H1 (cell line): ENCODE data around the gene CACNA1E. TPM values are rescaled to one million over a fixed set of nuclear protein-coding genes. Genes with fewer than 3 reads are reported as not detected.

ENCODE experiments used
- CTCF ChIA-PET: fragments of 300-600 bp; sonication (Branson Sonifier 250); formaldehyde crosslinking; loops from one replicate; lab custom pipeline; 2021; ENCODE audit not compliant: partially characterized antibody; lab: Charles Lee
- POLR2A ChIA-PET: fragments of 300-600 bp; sonication (Branson Sonifier 250); formaldehyde crosslinking; loops from one replicate; lab custom pipeline; 2021; ENCODE audit warnings: inconsistent platforms; ENCODE audit not compliant: partially characterized antibody; lab: Charles Lee
- DNase-seq, 2 experiments: peaks; one replicate each; pipeline versions ENCODE4 v3.0.0 to v3.0.0-alpha.2; 2010 to 2022; ENCODE audit warnings: low spot score in 2 of 2, low read depth in 1 of 2, mixed read lengths in 1 of 2
- FAIRE-seq: peaks from 2 replicates; lab custom pipeline; 2011; peaks lifted over from hg19 to GRCh38; lab: Jason Lieb, UNC
- H2AFZ ChIP-seq: 2 replicates; pipeline ENCODE4 v1.8.1; 2012; ENCODE audit warnings: low read length, inconsistent platforms
- H2AK5ac ChIP-seq: 2 replicates; pipeline ENCODE4 v1.6.1; 2013; ENCODE audit warnings: low read depth, low read length
- H2BK120ac ChIP-seq: replicated peaks from 2 replicates; pipeline ENCODE3; 2013; ENCODE audit warnings: low read depth, low read length, inconsistent platforms
- H2BK12ac ChIP-seq: 2 replicates; pipeline ENCODE4 v1.6.1; 2013; ENCODE audit warnings: low read depth, low read length
- H2BK15ac ChIP-seq: 2 replicates; pipeline ENCODE4 v1.6.1; 2013; ENCODE audit warnings: low read length
- H2BK20ac ChIP-seq: 2 replicates; pipeline ENCODE4 v1.6.1; 2013; ENCODE audit warnings: low read length
- H2BK5ac ChIP-seq: 2 replicates; pipeline ENCODE4 v1.6.1; 2013; ENCODE audit warnings: low read depth, low read length
- H3K14ac ChIP-seq: 2 replicates; pipeline ENCODE4 v1.6.1; 2013; ENCODE audit warnings: inconsistent platforms; ENCODE audit not compliant: insufficient read length
- H3K18ac ChIP-seq: 2 replicates; pipeline ENCODE4 v1.6.1; 2013; ENCODE audit warnings: low read length; ENCODE audit errors: extremely low read depth
- H3K23ac ChIP-seq: 2 replicates; pipeline ENCODE4 v1.6.1; 2013; ENCODE audit warnings: inconsistent platforms; ENCODE audit not compliant: insufficient read length
- H3K23me2 ChIP-seq: 2 replicates; pipeline ENCODE4 v1.6.1; 2013; ENCODE audit warnings: low read depth, low read length
- H3K27ac ChIP-seq: 2 replicates; pipeline ENCODE4 v1.6.1; 2011; ENCODE audit warnings: low read depth, low read length, inconsistent platforms
- H3K27me3 ChIP-seq, 4 experiments: replicated peaks in 1 of 4; 1 replicate in 1 of 4; 2 replicates in 3 of 4; pipeline versions ENCODE4 v1.6.1 to v1.8.1; 2011 to 2013; ENCODE audit warnings: low read length in 3 of 4, mild to moderate bottlenecking in 3 of 4, inconsistent platforms in 2 of 4, mixed read lengths in 2 of 4, moderate library complexity in 1 of 4; ENCODE audit not compliant: control insufficient read depth in 3 of 4, insufficient read depth in 3 of 4; ENCODE audit errors: extremely low read depth in 1 of 4
- H3K36me3 ChIP-seq, 4 experiments: 2 replicates each; pipeline versions ENCODE4 v1.6.1 to v1.8.1; 2011 to 2013; ENCODE audit warnings: mild to moderate bottlenecking in 4 of 4, low read length in 3 of 4, moderate library complexity in 2 of 4, control low read depth in 1 of 4, inconsistent platforms in 1 of 4; ENCODE audit not compliant: insufficient read depth in 4 of 4, control insufficient read depth in 2 of 4
- H3K4ac ChIP-seq: replicated peaks from 2 replicates; pipeline ENCODE3; 2013; ENCODE audit warnings: low read length, low read depth, mixed read lengths, inconsistent platforms; ENCODE audit not compliant: insufficient read length
- H3K4me1 ChIP-seq, 4 experiments: replicated peaks in 1 of 4; 1 replicate in 1 of 4; 2 replicates in 3 of 4; pipeline versions ENCODE4 v1.6.1 to v1.8.1; 2011 to 2013; ENCODE audit warnings: low read length in 3 of 4, inconsistent platforms in 2 of 4, mixed read lengths in 1 of 4; ENCODE audit not compliant: insufficient read depth in 4 of 4, control insufficient read depth in 3 of 4
- H3K4me2 ChIP-seq, 2 experiments: 2 replicates each; pipeline versions ENCODE4 v1.6.1 to v1.8.1; 2011 to 2013; ENCODE audit warnings: low read depth in 2 of 2, low read length in 2 of 2, control low read depth in 1 of 2, inconsistent platforms in 1 of 2, mild to moderate bottlenecking in 1 of 2; ENCODE audit not compliant: insufficient read depth in 1 of 2
- H3K4me3 ChIP-seq, 4 experiments: fragments of 200-600, 300-600 bp in 1 of 4; sonication (generic), shearing (Covaris generic), sonication (Bioruptor Twin) in 1 of 4; 2 replicates each; pipeline versions ENCODE4 v1.5.1 to v1.8.1; 2011 to 2016; ENCODE audit warnings: low read length in 4 of 4, low read depth in 3 of 4, control low read depth in 2 of 4, inconsistent platforms in 2 of 4, mild to moderate bottlenecking in 2 of 4, mixed read lengths in 1 of 4, moderate library complexity in 1 of 4; ENCODE audit not compliant: insufficient read depth in 2 of 4; ENCODE audit errors: extremely low read depth in 1 of 4
- H3K56ac ChIP-seq: replicated peaks from 2 replicates; pipeline ENCODE3; 2013; ENCODE audit warnings: low read depth, mild to moderate bottlenecking, mixed read lengths, low read length, inconsistent platforms; ENCODE audit not compliant: insufficient read length
- H3K79me1 ChIP-seq: 2 replicates; pipeline ENCODE4 v1.6.1; 2013; ENCODE audit warnings: low read depth, low read length, control low read depth
- H3K79me2 ChIP-seq, 2 experiments: 2 replicates each; pipeline versions ENCODE4 v1.6.1 to v1.8.1; 2012 to 2013; ENCODE audit warnings: low read length in 2 of 2, mild to moderate bottlenecking in 2 of 2, inconsistent platforms in 1 of 2; ENCODE audit not compliant: insufficient read depth in 2 of 2, control insufficient read depth in 1 of 2
- H3K9ac ChIP-seq, 4 experiments: replicated peaks in 1 of 4; 1 replicate in 1 of 4; 2 replicates in 3 of 4; pipeline versions ENCODE4 v1.6.1 to v1.8.1; 2011 to 2013; ENCODE audit warnings: low read depth in 3 of 4, low read length in 3 of 4, control low read depth in 2 of 4, mild to moderate bottlenecking in 2 of 4, moderate library complexity in 2 of 4, inconsistent platforms in 1 of 4; ENCODE audit errors: extremely low read depth in 1 of 4
- H3K9me3 ChIP-seq, 2 experiments: 2 replicates each; pipeline versions ENCODE4 v1.6.1 to v1.8.1; 2012 to 2013; ENCODE audit warnings: mild to moderate bottlenecking in 2 of 2, moderate library complexity in 2 of 2, control low read depth in 1 of 2, inconsistent platforms in 1 of 2, low read depth in 1 of 2, low read length in 1 of 2, mixed read lengths in 1 of 2; ENCODE audit not compliant: insufficient read depth in 2 of 2
- H4K20me1 ChIP-seq, 2 experiments: replicated peaks in 1 of 2; 2 replicates each; pipeline versions ENCODE3 to v1.8.1; 2011 to 2013; ENCODE audit warnings: inconsistent platforms in 2 of 2, low read length in 2 of 2, mild to moderate bottlenecking in 1 of 2; ENCODE audit not compliant: insufficient read depth in 2 of 2, control insufficient read depth in 1 of 2
- H4K5ac ChIP-seq: 2 replicates; pipeline ENCODE4 v1.6.1; 2013; ENCODE audit warnings: low read length, low read depth, mixed read lengths, inconsistent platforms; ENCODE audit not compliant: insufficient read length
- H4K8ac ChIP-seq: 2 replicates; pipeline ENCODE4 v1.8.0; 2013; ENCODE audit warnings: mild to moderate bottlenecking, moderate library complexity, low read length, inconsistent platforms; ENCODE audit not compliant: insufficient read depth; ENCODE audit errors: extremely low read depth
- H4K91ac ChIP-seq: replicated peaks from 2 replicates; pipeline ENCODE3; 2013; ENCODE audit warnings: low read length, mixed read lengths, inconsistent platforms; ENCODE audit not compliant: insufficient read length
- ATF2 ChIP-seq: IDR thresholded peaks from 2 replicates; pipeline ENCODE4 v1.6.1; 2012; ENCODE audit warnings: low read length, inconsistent platforms
- CBX5 ChIP-seq: fragments of 300-800, 300-1000 bp; sonication (generic); IDR thresholded peaks from 2 replicates; pipeline ENCODE4 v1.7.1; 2016; ENCODE audit warnings: antibody characterized with exemption, low read length, low read depth
- CHD1 ChIP-seq: IDR thresholded peaks from 2 replicates; pipeline ENCODE4 v1.6.1; 2012; ENCODE audit warnings: low read depth, low read length, improper control_type of control experiment
- EGR1 ChIP-seq: IDR thresholded peaks from 2 replicates; pipeline ENCODE4 v1.6.1; 2011; ENCODE audit warnings: low read depth, low read length, borderline replicate concordance
- EZH2 ChIP-seq: fragments of 200-600 bp; sonication (generic); IDR thresholded peaks from 2 replicates; pipeline ENCODE4 v1.7.1; 2012; ENCODE audit warnings: low read depth, mild to moderate bottlenecking, moderate library complexity, low read length, inconsistent platforms; ENCODE audit not compliant: severe bottlenecking
- JUN ChIP-seq: IDR thresholded peaks from 2 replicates; pipeline ENCODE4 v1.6.1; 2011; ENCODE audit warnings: low read depth, mild to moderate bottlenecking, improper control_type of control experiment, low read length
- KDM1A ChIP-seq: fragments of 200-600, 300-600 bp; sonication (generic); IDR thresholded peaks from 2 replicates; pipeline ENCODE4 v1.7.1; 2016; ENCODE audit warnings: mild to moderate bottlenecking, low read length, borderline replicate concordance
- KDM4A ChIP-seq: IDR thresholded peaks from one replicate; pipeline ENCODE4 v1.7.1; 2012; ENCODE audit warnings: low read depth, mild to moderate bottlenecking, moderate library complexity, low read length, inconsistent platforms; ENCODE audit not compliant: severe bottlenecking
- PHF8 ChIP-seq: fragments of 200-600 bp; sonication (generic); conservative IDR thresholded peaks from 2 replicates; pipeline ENCODE4 v1.7.1; 2012; ENCODE audit warnings: low read depth, mild to moderate bottlenecking, inconsistent platforms, low read length, moderate library complexity
- POLR2AphosphoS5 ChIP-seq: IDR thresholded peaks from 2 replicates; pipeline ENCODE4 v1.6.1; 2011; ENCODE audit warnings: low read depth, low read length
- SUZ12 ChIP-seq: fragments of 200-600 bp; sonication (generic); IDR thresholded peaks from 2 replicates; pipeline ENCODE4 v1.6.1; 2012; ENCODE audit warnings: mild to moderate bottlenecking, inconsistent platforms, low read length, moderate library complexity, mixed read lengths
- ZNF274 ChIP-seq: IDR thresholded peaks from 2 replicates; pipeline ENCODE4 v1.7.0; 2012; ENCODE audit warnings: low read length, borderline replicate concordance; ENCODE audit errors: extremely low read depth
- WGBS, 2 experiments: shearing (Covaris generic) in 1 of 2; methylation state at CpG; one replicate each; pipeline versions ENCODE4 v1.1.6 to v1.1.7; 2013 to 2015; ENCODE audit warnings: low lambda C conversion rate in 2 of 2, mixed read lengths in 2 of 2, inconsistent platforms in 1 of 2, low coverage in 1 of 2, missing lambda C conversion rate in 1 of 2; ENCODE audit not compliant: insufficient replicate concordance in 2 of 2, insufficient coverage in 1 of 2, insufficient read length in 1 of 2; ENCODE audit errors: extremely low coverage in 1 of 2, missing lambda C conversion rate in 1 of 2; 5-methylcytosine and 5-hydroxymethylcytosine counted together
- polyA plus RNA-seq, 7 experiments: library from polyadenylated mRNA; depleted of rRNA in 3 of 7; stranded (reverse) in 5 of 7; unstranded in 2 of 7; fragments of >200 nt in 5 of 7; fragments of 200-250 nt in 2 of 7; gene quantifications; 1 replicate in 5 of 7; 2 replicates in 1 of 7; 4 replicates in 1 of 7; pipeline versions ENCODE4 v1.2.1 to v1.2.3, GENCODE V29; 2011 to 2013; ENCODE audit warnings: missing spikeins in 2 of 7, mixed read lengths in 2 of 7
- total RNA-seq: library from RNA; stranded (reverse); fragmentation: NEBNext Ultra II Directional; extraction: Animal tissue kit (Norgen Biotek cat#: 25700); gene quantifications from 2 replicates; pipeline ENCODE4 v1.2.1, GENCODE V29; 2021

The CACNA1E gene
- total and polyA plus RNA-seq, 2 of the 8 experiments (the other 6 are each of a cell fraction or from before 2014, with no cell fraction given): 0.98 to 1.3 TPM

GRCh38 chr1:181802466-181802865 lies 319.1 kb downstream of the CACNA1E start:
- H3K36me3 ChIP-seq: no peaks in the 10 kb centered on the region
- no peak overlapping the region for H3K4me2 ChIP-seq
- H4K20me1 ChIP-seq: no peaks in the 10 kb centered on the region
- CTCF ChIA-PET: interaction anchor here (1.2 kb wide), 1 partner anchor 117 kb away, joined by 3 read pairs; no protein-coding TSS in a partner anchor
- DNase-seq (no peak), FAIRE-seq (no peak)
- no peak overlapping the region for H3K14ac ChIP-seq
- H3K9me3 ChIP-seq: no peaks in the 10 kb centered on the region
- H4K8ac ChIP-seq: no peak overlapping the region
- H3K4me1 ChIP-seq: peaks cover 0 to 2% (median 0%) of the 10 kb centered on the region in 4 experiments; a peak in 1 of 7 replicates
- H3K4ac ChIP-seq: no peak overlapping the region
- H3K9ac ChIP-seq: no peak overlapping the region
- no peak overlapping the region for H4K91ac ChIP-seq
- POLR2A ChIA-PET: no interaction called here
- no peaks in the 10 kb centered on the region for H3K79me2 ChIP-seq
- no peak overlapping the region for H2BK15ac ChIP-seq
- no peak overlapping the region for H3K23ac ChIP-seq
- no peak overlapping the region for H2BK120ac ChIP-seq
- H4K5ac ChIP-seq: no peak overlapping the region
- no peak overlapping the region for H2AFZ ChIP-seq
- no peak overlapping the region for H2BK20ac ChIP-seq
- H2AK5ac ChIP-seq: no peak overlapping the region
- H3K27me3 ChIP-seq: no peaks in the 10 kb centered on the region
- no peaks in the 10 kb centered on the region for H3K79me1 ChIP-seq
- no peak overlapping the region for H3K4me3 ChIP-seq
- no peak overlapping the region for H2BK5ac ChIP-seq
- no peaks in the 10 kb centered on the region for H3K23me2 ChIP-seq
- 91% methylated on average over 3 of the region's 3 CpGs; no CpG with 5 or more reads in 1 of the 2 experiments for WGBS, 2 experiments
- H3K27ac ChIP-seq: no peak overlapping the region
- H3K18ac ChIP-seq: no peak overlapping the region
- TF ChIP-seq CHD1 (no peak), POLR2AphosphoS5 (no peak), JUN (no peak), KDM4A (no peak), KDM1A (no peak), SUZ12 (no peak), ZNF274 (no peak), PHF8 (no peak), EZH2 (no peak), EGR1 (no peak), CBX5 (no peak), ATF2 (no peak)
- no peak overlapping the region for H2BK12ac ChIP-seq
- H3K56ac ChIP-seq: no peak overlapping the region
